Activated T-cell treated with anti-CD3 and anti-CD28 coated beads, Interleukin-2, amount 50 U/mL, for 24 hours (primary cell): Measurements from ENCODE around the gene RFX3.

Source experiments
- DNase-seq: peaks from one replicate; pipeline ENCODE4 v3.0.0-alpha.2; 2020
- H3K27ac Mint-ChIP-seq: 2 replicates; pipeline ENCODE4 v1.8.0; 2020; ENCODE audit warnings: mild to moderate bottlenecking, mixed read lengths
- H3K27me3 Mint-ChIP-seq: 2 replicates; pipeline ENCODE4 v1.8.0; 2020; ENCODE audit warnings: mixed read lengths
- H3K36me3 Mint-ChIP-seq: 2 replicates; pipeline ENCODE4 v1.8.0; 2020; ENCODE audit warnings: low read depth, mixed read lengths
- H3K4me1 Mint-ChIP-seq: 2 replicates; pipeline ENCODE4 v1.8.0; 2020; ENCODE audit warnings: low read depth, mixed read lengths
- H3K4me3 Mint-ChIP-seq: 2 replicates; pipeline ENCODE4 v1.8.0; 2020; ENCODE audit warnings: mild to moderate bottlenecking, moderate library complexity, mixed read lengths
- H3K9me3 Mint-ChIP-seq: 2 replicates; pipeline ENCODE4 v1.8.0; 2020; ENCODE audit warnings: mixed read lengths

Gene RFX3

GRCh38 chr9:3296536-3296935, 229.3 kb downstream of the RFX3 start:
- Mint-ChIP-seq H3K36me3 (peaks cover 27% of the 10 kb centered on the region), H3K4me1 (peaks cover 8% of the 10 kb centered on the region), H3K9me3 (no peaks in the 10 kb centered on the region), H3K27ac (no peak overlapping the region), H3K27me3 (no peaks in the 10 kb centered on the region), H3K4me3 (no peak overlapping the region)
- no peak for DNase-seq

- DNase-seq, result no peak
- peaks cover 58% of the 10 kb centered on the region for H3K36me3 Mint-ChIP-seq
- no peaks in the 10 kb centered on the region for H3K9me3 Mint-ChIP-seq
- no peaks in the 10 kb centered on the region for H3K4me1 Mint-ChIP-seq
- H3K4me3 Mint-ChIP-seq, result no peak overlapping the region
- H3K27ac Mint-ChIP-seq, result no peak overlapping the region
- no peaks in the 10 kb centered on the region for H3K27me3 Mint-ChIP-seq
Measured at GRCh38 chr9:3292311-3292710, 233.5 kb downstream of the RFX3 start.

- Mint-ChIP-seq H3K36me3 (peaks cover 68% of the 10 kb centered on the region), H3K27ac (no peak overlapping the region), H3K9me3 (no peaks in the 10 kb centered on the region), H3K4me3 (no peak overlapping the region), H3K27me3 (no peaks in the 10 kb centered on the region), H3K4me1 (no peaks in the 10 kb centered on the region)
- no peak for DNase-seq
Measured at GRCh38 chr9:3290231-3290840, 235.5 kb downstream of the RFX3 start.

- peaks cover 71% of the 10 kb centered on the region for H3K36me3 Mint-ChIP-seq
- no peak for DNase-seq
- no peaks in the 10 kb centered on the region for H3K27me3 Mint-ChIP-seq
- no peaks in the 10 kb centered on the region for H3K4me1 Mint-ChIP-seq
- no peak overlapping the region for H3K4me3 Mint-ChIP-seq
- no peaks in the 10 kb centered on the region for H3K9me3 Mint-ChIP-seq
- H3K27ac Mint-ChIP-seq, result no peak overlapping the region
Measured at GRCh38 chr9:3288686-3289085, 237.1 kb downstream of the RFX3 start.

GRCh38 chr9:3285365-3286161, 240.2 kb downstream of the RFX3 start:
- Mint-ChIP-seq H3K4me3 (no peak overlapping the region), H3K27me3 (no peaks in the 10 kb centered on the region), H3K9me3 (no peaks in the 10 kb centered on the region), H3K36me3 (peaks cover 66% of the 10 kb centered on the region), H3K27ac (no peak overlapping the region), H3K4me1 (peaks cover 6% of the 10 kb centered on the region)
- DNase-seq, result no peak

GRCh38 chr9:3282365-3282764, 243.4 kb downstream of the RFX3 start:
- peaks cover 62% of the 10 kb centered on the region for H3K36me3 Mint-ChIP-seq

GRCh38 chr9:3281399-3281798, 244.4 kb downstream of the RFX3 start:
- H3K9me3 Mint-ChIP-seq, result no peaks in the 10 kb centered on the region
- DNase-seq, result no peak
- peaks cover 6% of the 10 kb centered on the region for H3K4me1 Mint-ChIP-seq
- no peak overlapping the region for H3K4me3 Mint-ChIP-seq
- H3K27me3 Mint-ChIP-seq, result no peaks in the 10 kb centered on the region
- H3K36me3 Mint-ChIP-seq, result peaks cover 59% of the 10 kb centered on the region
- H3K27ac Mint-ChIP-seq, result no peak overlapping the region

More at GRCh38 chr9:3282365-3282764, 243.4 kb downstream of the RFX3 start:
- Mint-ChIP-seq H3K27me3 (no peaks in the 10 kb centered on the region), H3K27ac (no peak overlapping the region), H3K4me3 (no peak overlapping the region), H3K4me1 (peaks cover 6% of the 10 kb centered on the region), H3K9me3 (no peaks in the 10 kb centered on the region)
- no peak for DNase-seq

- Mint-ChIP-seq H3K36me3 (peaks cover 59% of the 10 kb centered on the region), H3K4me3 (no peak overlapping the region), H3K4me1 (peaks cover 6% of the 10 kb centered on the region), H3K9me3 (no peaks in the 10 kb centered on the region), H3K27me3 (no peaks in the 10 kb centered on the region), H3K27ac (no peak overlapping the region)
- no peak for DNase-seq
Measured at GRCh38 chr9:3277200-3277599, 248.6 kb downstream of the RFX3 start.

GRCh38 chr9:3271581-3271980, 254.2 kb downstream of the RFX3 start:
- peaks cover 69% of the 10 kb centered on the region for H3K36me3 Mint-ChIP-seq
- no peaks in the 10 kb centered on the region for H3K4me1 Mint-ChIP-seq
- no peak overlapping the region for H3K27ac Mint-ChIP-seq
- no peak overlapping the region for H3K4me3 Mint-ChIP-seq
- H3K27me3 Mint-ChIP-seq, result no peaks in the 10 kb centered on the region
- DNase-seq, result no peak
- no peaks in the 10 kb centered on the region for H3K9me3 Mint-ChIP-seq

- no peak overlapping the region for H3K27ac Mint-ChIP-seq
Measured at GRCh38 chr9:3271157-3271556, 254.6 kb downstream of the RFX3 start.

GRCh38 chr9:3268223-3268622, 257.6 kb downstream of the RFX3 start:
- Mint-ChIP-seq H3K4me1 (no peaks in the 10 kb centered on the region), H3K4me3 (no peak overlapping the region), H3K27ac (no peak overlapping the region), H3K36me3 (peaks cover 67% of the 10 kb centered on the region), H3K27me3 (no peaks in the 10 kb centered on the region), H3K9me3 (no peaks in the 10 kb centered on the region)
- no peak for DNase-seq

More at GRCh38 chr9:3271157-3271556, 254.6 kb downstream of the RFX3 start:
- peaks cover 65% of the 10 kb centered on the region for H3K36me3 Mint-ChIP-seq
- no peaks in the 10 kb centered on the region for H3K4me1 Mint-ChIP-seq
- no peaks in the 10 kb centered on the region for H3K27me3 Mint-ChIP-seq
- H3K9me3 Mint-ChIP-seq, result no peaks in the 10 kb centered on the region
- no peak for DNase-seq
- no peak overlapping the region for H3K4me3 Mint-ChIP-seq

GRCh38 chr9:3263698-3264097, 262.1 kb downstream of the RFX3 start:
- Mint-ChIP-seq H3K9me3 (no peaks in the 10 kb centered on the region), H3K4me1 (no peaks in the 10 kb centered on the region), H3K27ac (no peak overlapping the region), H3K4me3 (no peak overlapping the region), H3K27me3 (no peaks in the 10 kb centered on the region), H3K36me3 (peaks cover 63% of the 10 kb centered on the region)
- no peak for DNase-seq

GRCh38 chr9:3262826-3263529, 262.8 kb downstream of the RFX3 start:
- Mint-ChIP-seq H3K27ac (no peak overlapping the region), H3K9me3 (no peaks in the 10 kb centered on the region), H3K4me1 (no peaks in the 10 kb centered on the region), H3K27me3 (no peaks in the 10 kb centered on the region), H3K36me3 (peaks cover 56% of the 10 kb centered on the region), H3K4me3 (no peak overlapping the region)
- no peak for DNase-seq

- no peaks in the 10 kb centered on the region for H3K4me1 Mint-ChIP-seq
- no peaks in the 10 kb centered on the region for H3K9me3 Mint-ChIP-seq
- no peak overlapping the region for H3K4me3 Mint-ChIP-seq
- H3K27ac Mint-ChIP-seq, result no peak overlapping the region
- no peaks in the 10 kb centered on the region for H3K27me3 Mint-ChIP-seq
- H3K36me3 Mint-ChIP-seq, result peaks cover 57% of the 10 kb centered on the region
- no peak for DNase-seq
Measured at GRCh38 chr9:3261484-3261883, 264.3 kb downstream of the RFX3 start.
